Measurements from ENCODE around the gene ZNF846.

Gene ZNF846

GRCh38 chr19:9757544-9758501 is 10.7 kb downstream of the ZNF846 start:
- no peaks in the 10 kb centered on the region for H3K36me3 ChIP-seq (ENCODE audit: insufficient read depth, low read length)

GRCh38 chr19:9752701-9753443 is 15.7 kb downstream of the ZNF846 start:
- Histone ChIP-seq H3K27me3 (ENCODE audit: insufficient read depth, low read length, poor library complexity, severe bottlenecking) (no peaks in the 10 kb centered on the region), H3K9me3 (ENCODE audit: insufficient read depth, low read depth, low read length) (peaks cover 13% of the 10 kb centered on the region), H3K4me1 (ENCODE audit: insufficient read depth, low read length, poor library complexity, severe bottlenecking) (no peaks in the 10 kb centered on the region), H3K4me2 (ENCODE audit: low read depth, low read length, poor library complexity, severe bottlenecking) (no peak overlapping the region), H3K9ac (ENCODE audit: low read depth, low read length, poor library complexity, severe bottlenecking) (no peak overlapping the region), H3K36me3 (ENCODE audit: insufficient read depth, low read length) (no peaks in the 10 kb centered on the region), H3F3A (ENCODE audit: low read depth) (no peaks in the 10 kb centered on the region), H3K4me3 (ENCODE audit: low read length, poor library complexity, severe bottlenecking) (no peak overlapping the region), H3K79me2 (ENCODE audit: insufficient read depth, low read length) (no peaks in the 10 kb centered on the region), H3K9me2 (replicated peaks; ENCODE audit: low read depth, low read length) (no peaks in the 10 kb centered on the region), H4K20me1 (ENCODE audit: insufficient read depth, low read length, poor library complexity, severe bottlenecking) (no peaks in the 10 kb centered on the region), H2AFZ (ENCODE audit: low read length) (no peak overlapping the region)
- no peak for TF ChIP-seq EZH2phosphoT487 (IDR thresholded peaks at IDR 0.05; ENCODE audit: borderline replicate concordance)
- no peak for TF ChIP-seq CTCF (conservative IDR thresholded peaks at IDR 0.05; ENCODE audit: low read length)

More at GRCh38 chr19:9757544-9758501, 10.7 kb downstream of the ZNF846 start:
- Histone ChIP-seq H3F3A (ENCODE audit: low read depth) (no peaks in the 10 kb centered on the region), H4K20me1 (ENCODE audit: insufficient read depth, low read length, poor library complexity, severe bottlenecking) (no peaks in the 10 kb centered on the region), H3K4me2 (ENCODE audit: low read depth, low read length, poor library complexity, severe bottlenecking) (no peak overlapping the region), H3K9me2 (replicated peaks; ENCODE audit: low read depth, low read length) (no peaks in the 10 kb centered on the region), H3K79me2 (ENCODE audit: insufficient read depth, low read length) (no peaks in the 10 kb centered on the region), H3K4me3 (ENCODE audit: low read length, poor library complexity, severe bottlenecking) (no peak overlapping the region), H3K9me3 (ENCODE audit: insufficient read depth, low read depth, low read length) (peaks cover 18% of the 10 kb centered on the region), H3K4me1 (ENCODE audit: insufficient read depth, low read length, poor library complexity, severe bottlenecking) (no peaks in the 10 kb centered on the region), H2AFZ (ENCODE audit: low read length) (no peak overlapping the region), H3K9ac (ENCODE audit: low read depth, low read length, poor library complexity, severe bottlenecking) (no peak overlapping the region), H3K27me3 (ENCODE audit: insufficient read depth, low read length, poor library complexity, severe bottlenecking) (no peaks in the 10 kb centered on the region)
- TF ChIP-seq EZH2phosphoT487 (IDR thresholded peaks at IDR 0.05; ENCODE audit: borderline replicate concordance) (no peak), CTCF (conservative IDR thresholded peaks at IDR 0.05; ENCODE audit: low read length) (no peak)

GRCh38 chr19:9751446-9751845 is 17.1 kb downstream of the ZNF846 start:
- H3K9ac ChIP-seq (ENCODE audit: low read depth, low read length, poor library complexity, severe bottlenecking), result no peak overlapping the region
- no peaks in the 10 kb centered on the region for H3K36me3 ChIP-seq (ENCODE audit: insufficient read depth, low read length)
- no peak overlapping the region for H3K4me2 ChIP-seq (ENCODE audit: low read depth, low read length, poor library complexity, severe bottlenecking)
- no peaks in the 10 kb centered on the region for H4K20me1 ChIP-seq (ENCODE audit: insufficient read depth, low read length, poor library complexity, severe bottlenecking)
- no peaks in the 10 kb centered on the region for H3K4me1 ChIP-seq (ENCODE audit: insufficient read depth, low read length, poor library complexity, severe bottlenecking)
- H2AFZ ChIP-seq (ENCODE audit: low read length), result no peak overlapping the region
- H3K27me3 ChIP-seq (ENCODE audit: insufficient read depth, low read length, poor library complexity, severe bottlenecking), result no peaks in the 10 kb centered on the region
- H3K4me3 ChIP-seq (ENCODE audit: low read length, poor library complexity, severe bottlenecking), result no peak overlapping the region
- H3K9me3 ChIP-seq (ENCODE audit: insufficient read depth, low read depth, low read length), result peaks cover 2% of the 10 kb centered on the region; the same call in 1 of the 2 replicates
- no peaks in the 10 kb centered on the region for H3K9me2 ChIP-seq (replicated peaks; ENCODE audit: low read depth, low read length)
- H3K79me2 ChIP-seq (ENCODE audit: insufficient read depth, low read length), result no peaks in the 10 kb centered on the region
- no peaks in the 10 kb centered on the region for H3F3A ChIP-seq (ENCODE audit: low read depth)
- TF ChIP-seq EZH2phosphoT487 (IDR thresholded peaks at IDR 0.05; ENCODE audit: borderline replicate concordance), result no peak
- no peak for TF ChIP-seq CTCF (conservative IDR thresholded peaks at IDR 0.05; ENCODE audit: low read length)

Data from Loucy (cell line).